Endometrial microvascular endothelial cells (primary cell): Measurements from ENCODE around the gene DERL2. TPM values are rescaled to one million over a fixed set of nuclear protein-coding genes. Genes with fewer than 3 reads are reported as not detected.

Experiments
- in situ Hi-C: cut with HindIII; loops from 2 replicates; pipeline ENCODE4 v1.10.0; 2017; ENCODE audit warnings: low sequenced_read_pairs, low pct_unique_long_range_greater_than_20kb; ENCODE audit errors: inconsistent ontology term
- total RNA-seq: library from RNA; depleted of rRNA; stranded (reverse); fragments of >200 nt; gene quantifications from one replicate; pipeline ENCODE4 v1.2.3, GENCODE V29; 2015; ENCODE audit errors: inconsistent ontology term

Gene DERL2
- total RNA-seq, 1 donor from 2014 or later: 49.2 TPM

GRCh38 chr17:5506307-5506706 is 20.3 kb upstream of the DERL2 start:
- in situ Hi-C loops: no loop called here

DNA sequence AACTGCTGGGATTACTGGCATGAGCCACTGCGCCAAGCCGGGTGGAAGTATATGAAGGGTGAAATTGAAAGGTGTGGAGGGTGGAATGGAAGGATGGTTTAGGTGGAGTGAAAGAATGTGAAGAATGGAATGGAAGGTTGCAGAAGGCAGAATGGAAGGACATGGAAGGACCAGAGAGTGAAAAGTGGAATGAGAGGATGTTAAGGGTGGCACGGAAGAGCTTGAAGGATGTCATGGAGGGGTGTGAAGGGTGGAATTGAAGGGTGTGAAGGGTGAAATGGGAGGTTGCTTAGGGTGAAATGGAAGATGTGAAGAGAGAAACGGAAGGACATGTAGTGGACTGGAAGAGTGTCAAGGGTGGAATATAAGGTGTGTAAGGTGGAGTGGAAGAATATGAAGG is 16.6 kb upstream of the DERL2 start:
- in situ Hi-C loops: no loop called here

DNA sequence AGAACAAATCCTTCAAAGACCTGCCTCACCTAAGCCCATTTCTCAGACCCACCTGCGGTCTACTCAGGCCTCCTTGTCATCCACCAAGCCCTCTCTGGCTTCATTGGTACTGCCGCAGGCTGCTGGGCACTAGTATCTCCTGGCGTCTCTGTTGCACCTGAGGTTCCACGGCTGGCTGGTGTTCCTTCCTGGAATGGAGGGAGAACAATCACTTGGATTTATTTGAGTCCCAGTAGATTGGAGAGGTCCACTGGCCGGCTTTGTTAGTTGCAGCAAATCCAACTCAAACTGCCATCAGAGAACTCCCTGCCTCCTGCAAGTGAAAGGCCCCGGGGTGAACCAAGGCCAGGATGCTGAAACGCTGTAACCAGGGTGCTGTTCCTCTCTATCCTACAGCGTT is 15.7 kb upstream of the DERL2 start:
- in situ Hi-C loops: no loop called here

- in situ Hi-C loops: no loop called here
These were observed 14.8 kb upstream of the DERL2 start for GRCh38 chr17:5500589-5501391.

GRCh38 chr17:5500247-5500588 is 14.2 kb upstream of the DERL2 start:
- in situ Hi-C loops: no loop called here

- in situ Hi-C loops: no loop called here
These were observed 13.7 kb upstream of the DERL2 start for GRCh38 chr17:5499476-5500231.

- in situ Hi-C loops: no loop called here
These were observed 7.0 kb upstream of the DERL2 start for GRCh38 chr17:5492970-5493369.

- in situ Hi-C loops: no loop called here
These were observed 2.8 kb upstream of the DERL2 start for GRCh38 chr17:5488752-5489151.

DNA sequence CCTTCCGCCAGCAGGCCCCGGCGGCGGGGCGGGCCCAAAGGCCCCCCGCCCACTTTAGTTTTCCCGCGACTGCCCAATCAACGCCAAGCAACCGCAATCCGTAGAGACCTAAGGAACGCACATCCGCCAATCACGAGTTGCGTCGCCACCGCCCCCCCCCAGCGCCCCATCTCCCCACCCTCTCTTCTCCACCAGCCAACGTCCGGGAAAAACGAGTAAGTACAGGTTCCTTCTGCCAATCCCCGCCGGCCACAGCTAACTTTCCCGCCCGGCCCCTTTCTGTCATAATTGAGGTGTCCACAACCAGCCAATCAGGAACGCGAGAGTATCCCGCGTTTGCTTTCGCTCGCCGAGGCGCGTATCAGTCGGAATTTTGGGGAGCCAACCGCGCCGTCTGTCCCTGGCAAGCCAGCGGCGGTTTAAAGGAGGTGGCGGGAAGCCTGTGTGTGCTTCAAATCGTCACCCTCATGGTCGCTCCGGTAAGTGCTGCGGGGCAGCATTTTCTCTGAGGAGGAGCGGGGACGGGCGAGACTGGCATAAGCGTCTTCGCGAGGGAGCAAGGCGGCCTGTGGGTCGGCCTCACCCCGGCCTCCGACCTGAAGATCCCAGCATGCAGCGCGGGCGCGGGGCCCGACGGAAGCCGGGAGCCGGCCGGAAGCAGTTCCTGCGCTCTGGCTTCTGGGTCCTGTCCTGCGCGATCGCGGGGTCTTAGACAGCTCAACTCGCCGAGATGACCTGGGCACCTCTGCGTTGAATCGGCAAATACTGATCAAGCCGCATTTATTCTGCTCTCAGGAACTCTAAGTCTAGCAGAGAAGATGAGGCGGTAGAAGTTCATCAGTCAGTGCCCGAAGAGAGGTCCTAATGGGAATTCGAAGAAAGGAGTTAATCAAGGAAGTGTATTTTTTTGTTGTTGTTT is 487 bp upstream of the DERL2 start, which contains the start of gene MIS12:
Gene MIS12 (plus strand): TSS at position 361 of the 919 bp plus-strand sequence. CDS start 2,297 bp downstream, outside the sequence.
- in situ Hi-C loops: no loop called here

DNA sequence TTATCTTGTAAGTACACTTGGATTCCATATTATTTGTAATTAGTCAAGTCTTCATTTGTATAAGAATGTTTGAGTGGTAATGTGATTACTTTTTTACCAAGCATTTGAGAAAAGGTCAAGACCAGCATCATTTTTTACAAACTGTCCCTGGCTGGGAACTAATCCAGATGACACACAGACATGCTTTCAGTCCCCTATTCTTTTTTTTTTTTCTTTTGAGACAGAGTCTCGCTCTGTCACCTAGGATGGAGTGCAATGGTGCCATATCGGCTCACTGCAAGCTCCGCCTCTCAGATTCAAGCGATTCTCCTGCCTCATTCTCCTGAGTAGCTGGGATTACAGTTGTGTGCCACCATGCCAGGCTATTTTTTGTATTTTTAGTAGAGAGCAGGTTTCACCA is 4.5 kb downstream of the DERL2 start:
- in situ Hi-C loops: no loop called here

- in situ Hi-C loops: no loop called here
These were observed 5.0 kb downstream of the DERL2 start for GRCh38 chr17:5480962-5481361.

DNA sequence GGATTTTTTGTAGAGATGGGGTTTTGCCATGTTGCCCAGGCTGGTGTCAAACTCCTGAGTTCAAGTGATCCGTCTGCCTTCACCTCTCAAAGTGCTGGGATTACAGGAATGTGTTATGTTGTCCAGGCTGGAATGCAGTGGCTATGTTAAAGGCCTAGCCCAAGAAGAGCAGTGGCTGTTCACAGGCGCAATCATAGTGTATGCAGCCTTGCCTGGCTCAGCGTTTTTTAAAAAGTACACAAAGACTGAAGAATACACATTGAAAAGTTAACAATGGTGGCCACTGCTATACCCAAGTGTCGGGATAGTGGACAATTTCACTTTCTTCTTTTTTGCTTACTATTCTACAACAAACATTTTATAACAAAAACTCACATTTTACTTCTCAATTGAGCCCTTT is 7.0 kb downstream of the DERL2 start:
- in situ Hi-C loops: no loop called here

GRCh38 chr17:5473906-5474305 is 12.1 kb downstream of the DERL2 start:
- in situ Hi-C loops: no loop called here

GRCh38 chr17:5472511-5472910 is 13.5 kb downstream of the DERL2 start:
- in situ Hi-C loops: no loop called here

DNA sequence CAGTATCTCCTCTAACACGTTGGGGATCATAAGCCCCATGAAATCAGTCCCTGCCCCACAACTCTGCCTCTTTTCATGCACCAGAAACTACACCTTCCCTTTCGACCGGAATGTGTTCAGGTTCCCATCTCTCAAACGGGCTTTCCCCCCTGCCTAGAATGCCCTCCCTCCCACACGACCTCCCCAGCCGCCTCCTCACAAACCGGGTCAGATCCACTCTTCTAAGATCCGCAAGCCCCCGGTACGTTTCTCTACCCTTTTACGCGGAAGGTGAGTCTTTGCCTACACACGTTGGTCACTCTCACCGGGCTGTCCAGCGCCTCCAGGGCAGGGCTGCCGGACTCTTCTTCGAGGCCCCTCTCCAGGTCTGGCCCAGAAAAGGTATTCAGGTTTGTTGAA is 17.9 kb downstream of the DERL2 start:
- in situ Hi-C loops: no loop called here

DNA sequence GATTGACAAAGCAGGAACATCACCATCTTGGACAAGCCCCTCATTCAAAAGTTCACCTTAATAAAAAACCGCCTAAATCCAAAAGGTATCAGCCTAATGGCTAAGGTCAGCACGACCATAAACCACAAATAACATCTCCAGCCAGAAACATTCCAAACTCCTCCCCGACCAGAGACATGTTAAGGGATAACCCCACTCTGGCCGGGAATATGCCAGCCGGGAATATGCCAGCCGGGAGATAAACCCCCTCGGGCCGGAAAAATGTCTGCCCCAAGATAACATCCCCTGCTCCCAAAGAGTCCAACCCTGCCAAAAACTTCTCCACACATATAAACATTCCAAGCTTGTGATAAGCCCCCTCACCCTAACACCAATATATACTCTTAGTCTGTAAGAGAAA is 18.6 kb downstream of the DERL2 start:
- in situ Hi-C loops: no loop called here

DNA sequence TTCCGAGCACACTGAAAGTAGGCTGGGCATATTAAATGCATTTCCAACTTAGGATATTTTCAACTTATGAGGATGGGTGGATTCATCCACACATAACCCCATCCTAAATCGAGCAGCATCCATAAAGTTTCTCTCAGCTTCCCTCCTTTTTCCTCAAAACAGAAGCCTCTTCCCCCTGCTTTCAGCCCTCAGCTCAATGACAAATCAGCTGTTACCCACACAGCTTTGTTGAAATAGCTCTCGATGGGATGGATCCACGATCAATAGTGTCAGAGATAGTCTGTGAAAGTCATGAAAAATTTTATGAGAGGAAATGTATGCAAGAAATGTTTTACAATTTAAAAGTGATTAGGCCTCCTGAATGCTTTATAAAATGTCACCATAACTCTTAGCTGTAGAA is 19.7 kb downstream of the DERL2 start:
- in situ Hi-C loops: no loop called here

GRCh38 chr17:5464717-5465507 is 21.1 kb downstream of the DERL2 start:
- in situ Hi-C loops: no loop called here

GRCh38 chr17:5446786-5447185 is 39.2 kb downstream of the DERL2 start:
- in situ Hi-C loops: no loop called here
